ENCODE data around the gene E2F4.

The E2F4 gene

DNA sequence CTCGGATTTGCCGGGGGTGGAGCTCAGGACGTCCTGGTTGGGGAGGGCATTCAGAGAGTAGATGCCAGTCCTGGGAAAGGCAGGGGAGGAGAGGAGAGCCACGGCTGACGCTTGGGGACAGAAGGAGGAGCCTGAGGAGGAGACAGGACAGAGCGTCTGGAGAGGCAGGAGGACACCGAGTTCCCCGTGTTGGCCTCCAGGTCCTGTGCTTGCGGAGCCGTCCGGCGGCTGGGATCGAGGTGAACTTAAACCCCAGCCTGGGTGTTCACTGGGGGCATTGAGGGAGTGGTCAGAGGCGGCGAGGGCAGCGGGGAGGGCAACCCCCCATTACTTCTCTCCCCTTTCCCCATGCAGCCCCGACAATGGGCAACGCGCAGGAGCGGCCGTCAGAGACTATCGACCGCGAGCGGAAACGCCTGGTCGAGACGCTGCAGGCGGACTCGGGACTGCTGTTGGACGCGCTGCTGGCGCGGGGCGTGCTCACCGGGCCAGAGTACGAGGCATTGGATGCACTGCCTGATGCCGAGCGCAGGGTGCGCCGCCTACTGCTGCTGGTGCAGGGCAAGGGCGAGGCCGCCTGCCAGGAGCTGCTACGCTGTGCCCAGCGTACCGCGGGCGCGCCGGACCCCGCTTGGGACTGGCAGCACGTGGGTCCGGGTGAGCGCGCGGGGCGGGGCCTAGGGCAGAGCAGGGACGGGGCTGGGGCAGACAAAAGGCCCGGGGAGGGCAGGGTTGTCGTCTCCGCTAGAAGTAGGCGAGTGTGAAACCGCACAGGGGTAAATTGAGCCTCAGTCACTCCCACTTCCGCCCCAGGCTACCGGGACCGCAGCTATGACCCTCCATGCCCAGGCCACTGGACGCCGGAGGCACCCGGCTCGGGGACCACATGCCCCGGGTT, 17.9 kb upstream of the E2F4 start:
- Mint-ChIP-seq H3K4me3 (peak overlapping the region; percentile 74), H3K27ac (no peak overlapping the region), H3K27me3 (peaks cover 100% of the 10 kb centered on the region), H3K9me3 (no peaks in the 10 kb centered on the region), H3K36me3 (peaks cover 33% of the 10 kb centered on the region), H3K4me1 (peaks cover 67% of the 10 kb centered on the region)
- DNase-seq, result peak; percentile 86
- CTCF ChIA-PET, result interaction anchor here (1.1 to 3.5 kb wide), 7 partner anchors 9 to 156 kb away, joined by 3 to 18 read pairs (median 8); partner anchors contain the start of genes EXOC3L1, FBXL8 and TRADD

DNA sequence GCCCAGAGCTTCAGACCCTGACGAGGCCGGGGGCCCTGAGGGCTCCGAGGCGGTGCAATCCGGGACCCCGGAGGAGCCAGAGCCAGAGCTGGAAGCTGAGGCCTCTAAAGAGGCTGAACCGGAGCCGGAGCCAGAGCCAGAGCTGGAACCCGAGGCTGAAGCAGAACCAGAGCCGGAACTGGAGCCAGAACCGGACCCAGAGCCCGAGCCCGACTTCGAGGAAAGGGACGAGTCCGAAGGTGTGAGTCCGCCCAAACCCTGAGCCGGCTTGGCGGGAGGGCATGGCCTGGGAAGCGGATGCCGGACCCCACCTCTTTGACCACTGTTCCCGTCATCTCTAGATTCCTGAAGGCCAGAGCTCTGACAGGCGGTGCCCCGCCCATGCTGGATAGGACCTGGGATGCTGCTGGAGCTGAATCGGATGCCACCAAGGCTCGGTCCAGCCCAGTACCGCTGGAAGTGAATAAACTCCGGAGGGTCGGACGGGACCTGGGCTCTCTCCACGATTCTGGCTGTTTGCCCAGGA, 17.2 kb upstream of the E2F4 start:
- H3K27me3 Mint-ChIP-seq, result peaks cover 99% of the 10 kb centered on the region
- peaks cover 68% of the 10 kb centered on the region for H3K4me1 Mint-ChIP-seq
- no peaks in the 10 kb centered on the region for H3K9me3 Mint-ChIP-seq
- no peak overlapping the region for H3K27ac Mint-ChIP-seq
- CTCF ChIA-PET, result interaction anchor here (1.1 to 3.5 kb wide), 7 partner anchors 8 to 157 kb away, joined by 3 to 18 read pairs (median 8); partner anchors contain the start of genes EXOC3L1, FBXL8 and TRADD
- no peak for DNase-seq
- peak overlapping the region; percentile 29 for H3K4me3 Mint-ChIP-seq
- peaks cover 31% of the 10 kb centered on the region for H3K36me3 Mint-ChIP-seq

DNA sequence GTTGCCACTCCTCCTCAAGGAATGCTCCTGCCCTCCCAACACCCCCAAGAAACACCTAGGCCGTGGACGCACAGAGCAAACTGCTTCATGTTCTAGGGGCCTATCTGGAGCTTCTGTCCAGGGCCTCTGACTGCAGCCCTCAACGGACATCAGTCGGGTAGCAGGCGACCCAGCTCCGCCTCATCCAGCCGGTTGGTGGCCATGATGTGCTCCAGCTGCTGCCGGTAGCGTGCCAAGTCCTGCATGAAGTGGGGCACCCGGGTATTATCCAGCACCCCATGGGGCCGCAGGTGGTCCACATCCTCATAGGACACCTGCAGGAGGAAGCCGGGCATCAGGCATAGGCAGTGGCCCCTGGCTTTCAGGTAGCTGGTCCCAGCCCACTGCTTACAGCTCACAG, 15.3 kb upstream of the E2F4 start:
- Mint-ChIP-seq H3K27ac (no peak overlapping the region), H3K36me3 (peaks cover 17% of the 10 kb centered on the region), H3K4me1 (peaks cover 52% of the 10 kb centered on the region), H3K27me3 (peaks cover 80% of the 10 kb centered on the region), H3K4me3 (no peak overlapping the region), H3K9me3 (no peaks in the 10 kb centered on the region)
- no peak for DNase-seq
- CTCF ChIA-PET, result interaction anchor here (0.6 to 3.5 kb wide), 6 partner anchors 9 to 466 kb away, joined by 3 to 17 read pairs (median 5); no protein-coding TSS in a partner anchor

DNA sequence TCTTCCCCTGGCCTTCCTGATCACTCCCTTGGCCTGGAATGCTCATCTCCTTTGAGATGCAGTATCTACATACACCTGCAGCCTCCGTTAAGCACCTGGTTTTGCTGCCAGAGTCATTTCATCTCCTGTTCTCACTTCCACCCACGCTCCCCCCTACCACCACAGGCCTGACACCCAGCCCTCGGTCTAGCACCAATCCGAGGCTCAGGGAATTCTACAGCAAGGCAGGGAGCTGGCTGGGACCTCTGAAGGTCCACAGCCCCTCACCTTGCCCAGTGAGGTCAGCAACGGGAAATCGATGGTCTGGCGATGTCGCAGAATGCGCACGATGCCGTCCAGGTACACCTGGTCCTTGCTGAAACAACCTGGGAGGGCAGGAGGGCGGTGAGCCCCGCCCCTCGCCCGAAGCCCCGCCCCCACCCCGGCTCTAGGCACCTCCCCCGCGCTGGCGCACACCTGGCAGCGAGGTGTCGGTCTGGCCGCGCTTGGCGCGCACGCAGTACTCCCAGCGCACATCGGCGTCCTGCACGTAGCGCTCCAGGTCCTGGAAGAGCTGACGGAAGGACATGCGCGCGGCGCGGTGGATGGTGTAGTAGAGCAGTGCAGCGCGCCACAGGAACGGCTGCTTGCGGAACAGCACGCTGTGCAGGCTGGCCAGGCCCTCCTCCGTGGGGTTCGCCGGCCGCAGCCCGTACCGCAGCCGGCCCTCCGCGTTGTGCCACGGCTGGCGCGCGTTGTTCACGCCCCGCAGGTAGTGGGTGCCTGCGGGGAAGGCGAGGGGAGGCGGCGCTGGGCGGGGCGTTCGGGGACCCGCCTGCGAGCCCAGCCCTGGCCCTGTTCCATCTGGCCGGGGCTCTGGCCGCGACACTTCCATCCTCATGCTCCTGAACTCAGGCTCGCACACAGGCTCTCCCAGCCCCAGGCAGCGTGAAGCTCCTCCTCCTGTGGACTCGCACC, 13.9 kb upstream of the E2F4 start:
- peaks cover 15% of the 10 kb centered on the region for H3K36me3 Mint-ChIP-seq
- peaks cover 66% of the 10 kb centered on the region for H3K27me3 Mint-ChIP-seq
- CTCF ChIA-PET, result interaction anchor here (0.7 to 3.5 kb wide), 8 partner anchors 7 to 216 kb away, joined by 3 to 17 read pairs (median 4); partner anchors contain the start of gene CES3
- no peak overlapping the region for H3K27ac Mint-ChIP-seq
- peak; percentile 82 for DNase-seq
- no peaks in the 10 kb centered on the region for H3K9me3 Mint-ChIP-seq
- H3K4me3 Mint-ChIP-seq, result peak overlapping the region; percentile 63
- peaks cover 45% of the 10 kb centered on the region for H3K4me1 Mint-ChIP-seq

DNA sequence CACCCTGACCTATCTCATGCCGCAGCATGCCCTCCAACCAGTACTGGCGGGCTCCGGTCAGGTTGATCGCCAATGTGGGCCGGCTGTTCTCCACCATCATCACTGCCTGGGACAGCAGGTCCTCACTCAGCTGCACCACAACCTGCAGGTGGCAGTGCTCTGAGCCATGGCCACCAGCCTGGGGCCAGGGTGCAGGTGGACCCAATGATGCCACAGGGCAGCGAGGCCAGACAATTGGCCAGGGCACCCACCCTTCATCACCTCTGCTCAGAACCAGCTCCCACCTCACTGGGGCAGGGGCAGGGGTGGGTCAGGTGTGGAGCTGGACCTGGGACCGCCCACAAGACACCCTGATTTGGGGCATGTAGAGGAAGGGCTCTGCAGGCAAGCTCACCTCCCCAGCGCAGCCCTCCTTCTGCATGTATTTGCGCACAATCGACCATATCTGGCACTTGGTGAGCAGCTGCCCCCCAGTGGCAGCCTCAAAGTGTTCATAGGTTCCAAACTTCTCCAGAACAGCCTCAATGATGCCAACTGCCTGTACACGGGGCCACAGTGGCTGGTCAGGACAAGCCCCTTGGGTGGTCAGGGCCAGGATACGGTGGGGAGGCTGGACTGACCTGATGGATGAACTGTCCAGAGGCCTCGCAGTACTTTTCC, 12.4 kb upstream of the E2F4 start:
- H3K4me3 Mint-ChIP-seq, result peak overlapping the region; percentile 38
- H3K27me3 Mint-ChIP-seq, result peaks cover 54% of the 10 kb centered on the region
- peak; percentile 55 for DNase-seq
- no peak overlapping the region for H3K27ac Mint-ChIP-seq
- no peaks in the 10 kb centered on the region for H3K9me3 Mint-ChIP-seq
- CTCF ChIA-PET, result interaction anchor here (0.7 to 1.4 kb wide), 7 partner anchors 10 to 218 kb away, joined by 3 to 6 read pairs (median 4); partner anchors contain the start of genes CES3 and NOL3
- H3K4me1 Mint-ChIP-seq, result peaks cover 36% of the 10 kb centered on the region
- peaks cover 12% of the 10 kb centered on the region for H3K36me3 Mint-ChIP-seq

DNA sequence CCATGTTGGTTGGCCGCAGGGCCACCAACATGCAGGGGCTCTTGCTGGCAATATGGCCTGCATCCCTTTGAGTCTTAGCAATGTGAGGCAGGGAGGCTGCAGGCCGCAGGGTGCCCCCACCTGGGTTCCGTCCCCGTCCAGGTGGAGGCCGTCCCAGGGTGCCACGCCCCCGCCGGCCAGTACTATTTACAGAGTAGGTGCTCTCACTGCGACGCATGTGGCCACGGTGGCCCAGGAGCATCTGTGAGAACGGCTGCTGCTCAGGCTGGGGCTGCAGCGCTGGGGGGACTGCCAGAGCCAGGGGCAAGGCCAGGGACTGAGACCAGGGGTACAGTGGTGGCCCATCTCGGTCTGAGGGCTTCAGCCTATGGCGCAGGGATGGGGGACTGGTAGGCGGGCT, 11.8 kb upstream of the E2F4 start:
- CTCF ChIA-PET, result interaction anchor here (1.0 to 1.4 kb wide), 4 partner anchors 17 to 162 kb away, joined by 4 to 6 read pairs (median 4); no protein-coding TSS in a partner anchor
- DNase-seq, result no peak
- Mint-ChIP-seq H3K4me1 (peaks cover 41% of the 10 kb centered on the region), H3K27ac (no peak overlapping the region), H3K9me3 (no peaks in the 10 kb centered on the region), H3K36me3 (peaks cover 12% of the 10 kb centered on the region), H3K27me3 (peaks cover 54% of the 10 kb centered on the region), H3K4me3 (no peak overlapping the region)

DNA sequence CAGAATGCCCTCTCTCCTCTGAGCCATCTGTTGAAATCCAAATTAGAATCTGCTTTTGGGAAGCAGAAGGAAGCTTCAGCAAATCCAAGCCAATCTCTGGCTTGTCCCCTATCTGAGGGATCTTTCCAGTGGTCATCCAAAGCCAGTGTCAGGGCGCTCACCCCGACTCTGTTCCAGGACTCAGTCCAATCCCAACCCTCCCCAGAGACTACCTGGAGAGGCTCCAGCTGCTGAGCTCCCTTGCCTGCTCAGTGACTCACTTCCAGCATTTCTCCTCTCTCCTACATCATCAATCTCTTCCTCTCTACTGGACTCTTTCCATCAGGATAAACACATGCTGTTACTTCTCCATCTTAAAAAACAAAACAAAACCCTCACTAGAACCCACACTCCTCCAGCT, 10.6 kb upstream of the E2F4 start:
- peaks cover 42% of the 10 kb centered on the region for H3K4me1 Mint-ChIP-seq
- H3K27me3 Mint-ChIP-seq, result peaks cover 52% of the 10 kb centered on the region
- peaks cover 10% of the 10 kb centered on the region for H3K36me3 Mint-ChIP-seq
- DNase-seq, result no peak
- no peak overlapping the region for H3K27ac Mint-ChIP-seq
- no peak overlapping the region for H3K4me3 Mint-ChIP-seq
- H3K9me3 Mint-ChIP-seq, result no peaks in the 10 kb centered on the region
- CTCF ChIA-PET, result interaction anchor here (1.0 to 1.4 kb wide), 3 partner anchors 18 to 164 kb away, joined by 3 to 4 read pairs (median 4); no protein-coding TSS in a partner anchor

DNA sequence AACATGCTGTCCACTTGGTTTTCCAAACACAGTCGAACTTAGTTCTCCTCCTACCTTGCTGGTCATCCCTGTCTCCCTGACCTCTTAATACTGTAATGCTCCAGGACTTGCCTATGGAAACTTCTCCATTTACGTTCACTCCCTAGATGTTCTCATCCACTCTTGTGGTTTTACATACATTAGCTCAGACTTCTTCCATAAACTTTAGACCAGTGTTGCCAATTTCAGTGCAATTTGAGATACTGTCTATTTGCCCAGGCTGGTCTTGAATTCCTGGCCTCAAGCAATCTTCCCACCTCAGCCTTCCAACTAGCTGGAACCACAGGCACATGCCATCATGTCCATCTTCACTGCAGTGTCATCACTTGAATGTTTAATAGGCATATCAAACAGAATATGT, 9.7 kb upstream of the E2F4 start:
- CTCF ChIA-PET, result interaction anchor here (1.2 to 4.9 kb wide), 4 partner anchors 8 to 205 kb away, joined by 3 to 26 read pairs (median 4); no protein-coding TSS in a partner anchor
- Mint-ChIP-seq H3K4me3 (no peak overlapping the region), H3K36me3 (peaks cover 9% of the 10 kb centered on the region), H3K9me3 (no peaks in the 10 kb centered on the region), H3K27me3 (peaks cover 51% of the 10 kb centered on the region), H3K27ac (no peak overlapping the region), H3K4me1 (peaks cover 38% of the 10 kb centered on the region)
- DNase-seq, result no peak

DNA sequence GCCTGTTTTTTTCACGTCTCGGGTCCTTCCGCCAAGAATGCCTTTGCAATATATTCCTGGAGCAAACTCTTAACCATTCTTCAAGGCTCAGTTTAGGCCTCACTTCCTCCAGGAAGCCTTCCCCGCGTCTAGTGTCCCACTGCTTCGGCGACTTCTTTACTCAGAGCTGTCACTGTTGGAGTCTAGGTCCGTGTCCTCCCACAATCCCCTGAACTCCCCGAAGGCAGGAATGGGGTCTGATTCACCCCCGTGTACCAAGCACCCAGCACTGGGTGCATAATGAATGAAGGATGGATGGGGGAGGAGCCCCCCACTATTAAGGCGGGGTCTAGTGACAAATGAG, 8.7 kb upstream of the E2F4 start:
- no peak overlapping the region for H3K4me3 Mint-ChIP-seq
- peaks cover 30% of the 10 kb centered on the region for H3K4me1 Mint-ChIP-seq
- no peaks in the 10 kb centered on the region for H3K9me3 Mint-ChIP-seq
- no peak for DNase-seq
- H3K27ac Mint-ChIP-seq, result no peak overlapping the region
- peaks cover 45% of the 10 kb centered on the region for H3K27me3 Mint-ChIP-seq
- CTCF ChIA-PET, result interaction anchor here (1.1 to 4.9 kb wide), 6 partner anchors 9 to 206 kb away, joined by 3 to 26 read pairs (median 4); partner anchors contain the start of genes FBXL8 and TRADD
- peaks cover 5% of the 10 kb centered on the region for H3K36me3 Mint-ChIP-seq

DNA sequence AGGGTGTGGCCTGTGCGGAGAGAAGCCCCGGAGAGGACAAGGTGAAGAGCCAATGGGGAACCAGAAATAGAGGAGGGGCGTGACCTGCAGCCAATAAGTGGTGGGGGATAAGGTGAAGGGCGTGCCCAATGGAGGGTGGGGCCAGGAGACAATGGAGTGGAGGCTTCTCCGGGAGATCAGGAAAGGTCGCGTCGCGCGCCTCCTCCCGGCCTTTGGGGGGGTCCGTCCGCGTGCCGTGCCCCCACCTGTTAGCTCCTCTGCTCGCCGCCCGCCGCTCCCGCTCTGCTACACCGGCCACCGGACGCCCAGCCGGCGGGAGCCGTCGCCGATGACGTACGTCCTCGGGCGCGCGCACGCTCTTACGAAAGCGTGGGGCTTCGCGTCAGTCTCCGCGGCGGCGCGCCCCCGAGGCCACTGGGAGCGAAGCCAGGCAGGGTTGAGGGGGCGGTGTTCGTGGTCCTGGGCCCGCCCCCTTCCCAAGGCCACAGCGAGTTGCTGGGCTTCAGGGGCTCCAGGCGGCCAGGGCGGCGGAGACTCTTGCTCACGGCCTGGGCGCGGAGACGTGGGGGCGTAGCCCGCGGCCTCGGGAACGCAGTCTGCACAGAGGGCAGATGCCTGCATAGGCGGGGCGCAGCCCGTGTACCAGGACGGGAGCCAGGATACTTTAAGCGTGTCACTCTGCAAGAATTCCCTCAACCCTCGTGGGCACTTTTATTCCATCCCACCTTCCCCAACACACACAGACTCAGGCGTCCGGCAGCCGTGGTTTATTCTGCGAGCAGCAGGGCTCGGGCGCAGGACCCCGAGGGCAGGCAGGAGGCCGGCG, 8.1 kb upstream of the E2F4 start, which contains the start of gene MATCAP1:
MATCAP1 (minus strand) TSS at position 337 of the 826 bp plus-strand sequence. CDS start 3,353 bp downstream, outside the sequence.
- Mint-ChIP-seq H3K27me3 (peaks cover 39% of the 10 kb centered on the region), H3K27ac (no peak within 1 kb of the TSS), H3K9me3 (no peaks in the 10 kb centered on the region), H3K4me3 (no peak within 1 kb of the TSS), H3K4me1 (peaks cover 25% of the 10 kb centered on the region), H3K36me3 (peaks cover 4% of the 10 kb centered on the region)
- CTCF ChIA-PET, result interaction anchor here (0.9 to 4.9 kb wide), 17 partner anchors 10 to 239 kb away, joined by 3 to 43 read pairs (median 4); partner anchors contain the start of genes B3GNT9, FBXL8, NOL3 and TMEM208
- peak; percentile 98 for DNase-seq

DNA sequence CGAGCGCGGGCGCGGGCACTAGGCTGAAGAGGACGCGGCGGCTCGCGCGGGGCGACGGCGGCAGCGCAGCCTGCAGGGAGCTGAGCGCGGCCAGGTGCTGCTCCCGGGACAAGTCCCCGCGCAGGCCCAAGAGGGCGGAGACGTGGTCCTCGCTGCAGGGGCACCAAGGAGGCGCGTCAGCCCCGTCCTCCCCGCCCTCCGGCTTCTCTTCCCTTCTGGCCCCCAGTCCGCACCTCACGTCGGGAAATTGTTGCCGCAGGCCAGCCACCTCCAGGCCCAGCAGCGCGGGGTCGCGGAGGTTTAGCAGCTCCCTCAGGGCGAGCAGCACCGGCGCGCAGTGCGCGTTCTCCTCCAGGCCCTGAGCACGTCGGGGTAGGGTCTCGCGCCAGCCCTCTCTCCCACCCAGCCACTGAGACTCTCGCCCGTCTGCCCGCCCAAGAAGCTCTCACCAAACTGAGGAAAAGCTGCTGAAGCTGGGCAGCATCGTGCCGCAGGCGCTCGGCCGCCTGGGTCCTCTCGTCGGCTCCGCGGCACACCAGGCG, 7.4 kb upstream of the E2F4 start:
- Mint-ChIP-seq H3K4me1 (peaks cover 19% of the 10 kb centered on the region), H3K4me3 (no peak overlapping the region), H3K27ac (no peak overlapping the region), H3K9me3 (no peaks in the 10 kb centered on the region), H3K27me3 (peaks cover 35% of the 10 kb centered on the region), H3K36me3 (peaks cover 2% of the 10 kb centered on the region)
- DNase-seq, result no peak
- CTCF ChIA-PET, result interaction anchor here (0.9 to 4.9 kb wide), 26 partner anchors 8 to 240 kb away, joined by 3 to 43 read pairs (median 6); partner anchors contain the start of genes B3GNT9, ELMO3, FBXL8 and FHOD1

Data from activated naive CD4-positive, alpha-beta T cell treated with anti-CD3 and anti-CD28 coated beads, Interleukin-2, amount 10 ng/mL, durations not matched to agents 7 days and 5 days (primary cell).